ENCODE results near the gene MST1.

- TF ChIP-seq SP1 (IDR thresholded peaks at IDR 0.05) = no peak
- TF ChIP-seq SUZ12 (IDR thresholded peaks at IDR 0.05) = no peak
- no peak for TF ChIP-seq BHLHE40 (IDR thresholded peaks at IDR 0.05; ENCODE audit: borderline replicate concordance)
- no peak for TF ChIP-seq NFRKB (IDR thresholded peaks at IDR 0.05)
- no peak for TF ChIP-seq FOXK2 (IDR thresholded peaks at IDR 0.05)
- no peak for TF ChIP-seq L3MBTL2 (conservative IDR thresholded peaks at IDR 0.05)
- no peak for TF ChIP-seq ELF4 (IDR thresholded peaks at IDR 0.05)
- TF ChIP-seq FOXA1 (IDR thresholded peaks at IDR 0.05) = no peak
- TF ChIP-seq, protein P1, sequence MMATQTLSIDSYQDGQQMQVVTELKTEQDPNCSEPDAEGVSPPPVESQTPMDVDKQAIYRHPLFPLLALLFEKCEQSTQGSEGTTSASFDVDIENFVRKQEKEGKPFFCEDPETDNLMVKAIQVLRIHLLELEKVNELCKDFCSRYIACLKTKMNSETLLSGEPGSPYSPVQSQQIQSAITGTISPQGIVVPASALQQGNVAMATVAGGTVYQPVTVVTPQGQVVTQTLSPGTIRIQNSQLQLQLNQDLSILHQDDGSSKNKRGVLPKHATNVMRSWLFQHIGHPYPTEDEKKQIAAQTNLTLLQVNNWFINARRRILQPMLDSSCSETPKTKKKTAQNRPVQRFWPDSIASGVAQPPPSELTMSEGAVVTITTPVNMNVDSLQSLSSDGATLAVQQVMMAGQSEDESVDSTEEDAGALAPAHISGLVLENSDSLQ (IDR thresholded peaks at IDR 0.05) = no peak
- no peak for TF ChIP-seq TARDBP (IDR thresholded peaks at IDR 0.05)
- no peak for TF ChIP-seq LEF1 (IDR thresholded peaks at IDR 0.05; ENCODE audit: borderline replicate concordance)
- TF ChIP-seq FOXM1 (IDR thresholded peaks at IDR 0.05; ENCODE audit: borderline replicate concordance) = no peak
These were observed 36.3 kb downstream of the MST1 start for GRCh38 chr3:49652903-49653415.

Data from HEK293T (cell line).